K562 (cell line): ENCODE measurements around the gene FOXJ2. TPM values are rescaled to one million over a fixed set of nuclear protein-coding genes. Genes with fewer than 3 reads are reported as not detected.

Experiments
- ATAC-seq: fragments of 200-7000 bp; cut with Tn5 transposase; 3 replicates; pipeline ENCODE4 v1.9.1; 2020; ENCODE audit warnings: moderate library complexity
- BruUV-seq: library from RNA; stranded (reverse); fragments of 400-500 nt; replicated peaks from 2 replicates; lab custom pipeline; 2021; lab: Mats Ljungman, UMichigan
- CTCF ChIA-PET: fragments of 300-600 bp; formaldehyde crosslinking; extraction: SDS; loops from one replicate; lab custom pipeline; 2021; ENCODE audit warnings: low intra/inter-chr PET ratio; lab: Yijun Ruan, JAX
- POLR2A ChIA-PET: fragments of 300-600, 350-650 bp; sonication (Branson Sonifier 250); formaldehyde crosslinking; extraction: SDS; loops from one replicate; lab custom pipeline; 2021; ENCODE audit warnings: antibody characterized with exemption, inconsistent platforms; lab: Yijun Ruan, JAX
- DNase-seq, 4 experiments: peaks; one replicate each; pipeline versions ENCODE4 v3.0.0 to v3.0.0-alpha.2; 2011 to 2018; ENCODE audit warnings: low spot score in 3 of 4, mixed read lengths in 3 of 4; ENCODE audit errors: extremely low read depth in 1 of 4
- FAIRE-seq: peaks from 2 replicates; lab custom pipeline; 2011; peaks lifted over from hg19 to GRCh38; lab: Jason Lieb, UNC
- H2AFZ ChIP-seq: 2 replicates; pipeline ENCODE4 v1.6.0; 2011; ENCODE audit warnings: low read depth, low read length, control low read depth, inconsistent platforms
- H3K27ac ChIP-seq: fragments of 200-600 bp; 3 replicates; pipeline ENCODE4 v1.8.0; 2011; ENCODE audit warnings: low read depth, mild to moderate bottlenecking, control low read depth, inconsistent platforms, low read length, moderate library complexity, mixed read lengths; ENCODE audit errors: extremely low read depth
- H3K27me3 ChIP-seq, 2 experiments: fragments of 300-600 bp in 1 of 2; 2 replicates in 1 of 2; 3 replicates in 1 of 2; pipeline versions ENCODE4 v1.6.0 to v1.8.0; 2011; ENCODE audit warnings: inconsistent platforms in 2 of 2, low read length in 2 of 2, mild to moderate bottlenecking in 1 of 2, mixed read lengths in 1 of 2, moderate library complexity in 1 of 2; ENCODE audit not compliant: control insufficient read depth in 2 of 2, insufficient read depth in 2 of 2
- H3K36me3 ChIP-seq: fragments of 300-600 bp; 3 replicates; pipeline ENCODE4 v1.8.0; 2011; ENCODE audit warnings: mild to moderate bottlenecking, low read length, inconsistent platforms; ENCODE audit not compliant: control insufficient read depth, insufficient read depth
- H3K4me1 ChIP-seq, 2 experiments: fragments of 200-600 bp in 1 of 2; replicated peaks in 1 of 2; 2 replicates in 1 of 2; 3 replicates in 1 of 2; pipeline versions ENCODE4 v1.5.1 to v1.8.0; 2011; ENCODE audit warnings: inconsistent platforms in 2 of 2, low read length in 2 of 2, mild to moderate bottlenecking in 1 of 2, mixed read lengths in 1 of 2, moderate library complexity in 1 of 2; ENCODE audit not compliant: control insufficient read depth in 2 of 2, insufficient read depth in 2 of 2
- H3K4me2 ChIP-seq: 2 replicates; pipeline ENCODE4 v1.6.1; 2011; ENCODE audit warnings: low read length, control low read depth, inconsistent platforms, mixed read lengths; ENCODE audit not compliant: insufficient read depth
- H3K4me3 ChIP-seq: fragments of 200-600 bp; sonication (generic), shearing (Covaris generic); 2 replicates; pipeline ENCODE4 v1.5.1; 2016; ENCODE audit warnings: control low read depth, inconsistent platforms
- H3K79me2 ChIP-seq: fragments of 200-600 bp; 3 replicates; pipeline ENCODE4 v1.8.0; 2011; ENCODE audit warnings: low read length, inconsistent platforms; ENCODE audit not compliant: control insufficient read depth, insufficient read depth
- H3K9ac ChIP-seq, 2 experiments: 2 replicates each; pipeline versions ENCODE4 v1.6.0 to v1.6.1; 2011; ENCODE audit warnings: low read depth in 2 of 2, low read length in 2 of 2, control low read depth in 1 of 2, inconsistent platforms in 1 of 2, mild to moderate bottlenecking in 1 of 2, mixed read lengths in 1 of 2; ENCODE audit not compliant: insufficient read depth in 1 of 2
- H3K9me1 ChIP-seq: one replicate; pipeline ENCODE4 v1.6.0; 2011; ENCODE audit warnings: inconsistent platforms, mild to moderate bottlenecking, low read length, moderate library complexity; ENCODE audit not compliant: control insufficient read depth, insufficient read depth
- H3K9me3 ChIP-seq: replicated peaks from 2 replicates; pipeline ENCODE4 v1.5.1; 2011; ENCODE audit warnings: low read depth, low read length, inconsistent platforms; ENCODE audit not compliant: control insufficient read depth, insufficient read depth
- H4K20me1 ChIP-seq: replicated peaks from 2 replicates; pipeline ENCODE4 v1.6.1; 2011; ENCODE audit warnings: low read length, inconsistent platforms, mixed read lengths; ENCODE audit not compliant: control insufficient read depth, insufficient read depth
- BRCA1 ChIP-seq, 2 experiments: fragments of 450-650 bp in 1 of 2; sonication (generic) in 1 of 2; formaldehyde crosslinking in 1 of 2; IDR thresholded peaks; 2 replicates each; pipeline versions ENCODE4 v1.5.0 to v1.6.1; 2017 to 2020; ENCODE audit warnings: mild to moderate bottlenecking in 1 of 2, missing genetic modification reagents in 1 of 2
- CLOCK ChIP-seq: fragments of 250-450 bp; sonication (Bioruptor Pico); IDR thresholded peaks from 2 replicates; pipeline ENCODE4 v1.4.0; 2020; ENCODE audit warnings: mild to moderate bottlenecking, moderate library complexity, borderline replicate concordance
- CREB3 ChIP-seq: fragments of 450-650 bp; conservative IDR thresholded peaks from 2 replicates; pipeline ENCODE4 v1.6.1; 2016; ENCODE audit warnings: missing genetic modification characterization, low read depth, mild to moderate bottlenecking, missing compliant biosample characterization, moderate library complexity
- CXXC5 ChIP-seq: fragments of 250-450 bp; sonication (Bioruptor Pico); IDR thresholded peaks from 2 replicates; pipeline ENCODE4 v1.8.0; 2022; ENCODE audit warnings: inconsistent platforms, mild to moderate bottlenecking, moderate library complexity
- GATA2 ChIP-seq: sonication (generic); formaldehyde crosslinking; IDR thresholded peaks from 2 replicates; pipeline ENCODE4 v1.4.0; 2020; ENCODE audit warnings: mild to moderate bottlenecking, missing genetic modification reagents
- HNRNPH1 ChIP-seq: fragments of 200-400 bp; formaldehyde crosslinking; optimal IDR thresholded peaks from 2 replicates; pipeline ENCODE3; 2017; ENCODE audit warnings: low read depth, mild to moderate bottlenecking, low read length, moderate library complexity
- KLF6 ChIP-seq: fragments of 250-450 bp; sonication (Bioruptor Pico); IDR thresholded peaks from 2 replicates; pipeline ENCODE4 v1.4.0; 2020; ENCODE audit warnings: mild to moderate bottlenecking, moderate library complexity, borderline replicate concordance
- MYBL2 ChIP-seq, 2 experiments: fragments of 450-650 bp in 1 of 2; sonication (generic) in 1 of 2; formaldehyde crosslinking in 1 of 2; IDR thresholded peaks; 2 replicates each; pipeline versions ENCODE4 v1.6.1 to v1.8.1; 2017 to 2022; ENCODE audit warnings: borderline replicate concordance in 1 of 2, inconsistent platforms in 1 of 2, low read depth in 1 of 2, mild to moderate bottlenecking in 1 of 2, missing genetic modification reagents in 1 of 2, moderate library complexity in 1 of 2
- PHF8 ChIP-seq: fragments of 200-600 bp; sonication (generic); IDR thresholded peaks from 2 replicates; pipeline ENCODE4 v1.6.1; 2012; ENCODE audit warnings: mixed run types, mild to moderate bottlenecking, inconsistent platforms, low read length, moderate library complexity, borderline replicate concordance
- RFX5 ChIP-seq: IDR thresholded peaks from 2 replicates; pipeline ENCODE4 v1.6.1; 2011; ENCODE audit warnings: low read depth, mild to moderate bottlenecking, improper control_type of control experiment, low read length
- SMARCA4 ChIP-seq: fragments of 450-650 bp; IDR thresholded peaks from 2 replicates; pipeline ENCODE4 v1.6.1; 2016
- SRSF3 ChIP-seq: fragments of 200-400 bp; formaldehyde crosslinking; IDR thresholded peaks from 2 replicates; pipeline ENCODE4 v1.6.1; 2016; ENCODE audit warnings: mild to moderate bottlenecking, low read length, moderate library complexity; ENCODE audit not compliant: insufficient read depth
- TAF1 ChIP-seq: IDR thresholded peaks from 2 replicates; pipeline ENCODE4 v1.6.1; 2011; ENCODE audit warnings: mild to moderate bottlenecking, low read length, moderate library complexity; ENCODE audit not compliant: insufficient read depth, control insufficient read depth, severe bottlenecking; ENCODE audit errors: extremely low read depth
- TSC22D4 ChIP-seq: fragments of 450-650 bp; IDR thresholded peaks from 2 replicates; pipeline ENCODE4 v1.6.1; 2016; ENCODE audit warnings: missing genetic modification characterization, missing biosample characterization, control low read depth
- ZNF175 ChIP-seq: fragments of 200-800 bp; sonication (Bioruptor generic); IDR thresholded peaks from 2 replicates; pipeline ENCODE4 v1.6.1; 2016; ENCODE audit warnings: low read depth, mild to moderate bottlenecking, missing genetic modification characterization, missing compliant biosample characterization
- ZNF699 ChIP-seq: fragments of 250-450 bp; sonication (Bioruptor Pico); IDR thresholded peaks from 2 replicates; pipeline ENCODE4 v1.8.0; 2021; ENCODE audit warnings: mild to moderate bottlenecking, moderate library complexity; ENCODE audit not compliant: insufficient replicate concordance
- WGBS: fragments of 100-300 bp; shearing (Covaris generic); methylation state at CpG from one replicate; pipeline ENCODE4 v1.1.6; 2016; ENCODE audit warnings: low coverage, mixed read lengths; ENCODE audit not compliant: insufficient coverage; ENCODE audit errors: missing lambda C conversion rate; 5-methylcytosine and 5-hydroxymethylcytosine counted together
- in situ Hi-C: fragments of 300-500 bp; cut with MboI; formaldehyde crosslinking; loops from 4 replicates; pipeline ENCODE4 v1.15.0; 2018; ENCODE audit warnings: inconsistent platforms, mixed read lengths
- intact Hi-C: fragments of 100-400 bp; cut with micrococcal nuclease; formaldehyde crosslinking; loops from 2 replicates; pipeline ENCODE4 v1.14.2; 2022
- polyA plus RNA-seq, 8 experiments: library from polyadenylated mRNA; depleted of rRNA in 4 of 8; stranded (reverse) in 5 of 8; unstranded in 3 of 8; fragments of >200 nt; fragmentation: Nextera tagmentation in 2 of 8; fragmentation: Illumina TruSeq in 1 of 8; extraction: Ambion mirVana in 2 of 8; extraction: Trizol in 1 of 8; gene quantifications; 2 replicates each; pipeline versions ENCODE4 v1.2.1 to v1.2.3, GENCODE V29; 2011 to 2014; ENCODE audit warnings: inconsistent platforms in 1 of 8, missing spikeins in 1 of 8
- total RNA-seq, 7 experiments: library from RNA; depleted of rRNA in 6 of 7; stranded (reverse); fragments of >200 nt in 6 of 7; fragmentation: Illumina TruSeq in 2 of 7; extraction: Trizol in 2 of 7; gene quantifications; 2 replicates each; pipeline versions ENCODE4 v1.2.1 to v1.2.3, GENCODE V29; 2011 to 2021; ENCODE audit warnings: low replicate concordance in 1 of 7
- TF ChIP-seq, protein P1 (sequence below): sonication (generic); formaldehyde crosslinking; IDR thresholded peaks from 2 replicates; pipeline ENCODE4 v1.8.0; 2022; ENCODE audit warnings: mild to moderate bottlenecking, missing genetic modification reagents

FOXJ2 gene
- total and polyA plus RNA-seq, 9 of the 15 experiments (the other 6 are each of a cell fraction or from before 2014, with no cell fraction given): 1.0 to 7.5 (median 2.4) TPM

DNA sequence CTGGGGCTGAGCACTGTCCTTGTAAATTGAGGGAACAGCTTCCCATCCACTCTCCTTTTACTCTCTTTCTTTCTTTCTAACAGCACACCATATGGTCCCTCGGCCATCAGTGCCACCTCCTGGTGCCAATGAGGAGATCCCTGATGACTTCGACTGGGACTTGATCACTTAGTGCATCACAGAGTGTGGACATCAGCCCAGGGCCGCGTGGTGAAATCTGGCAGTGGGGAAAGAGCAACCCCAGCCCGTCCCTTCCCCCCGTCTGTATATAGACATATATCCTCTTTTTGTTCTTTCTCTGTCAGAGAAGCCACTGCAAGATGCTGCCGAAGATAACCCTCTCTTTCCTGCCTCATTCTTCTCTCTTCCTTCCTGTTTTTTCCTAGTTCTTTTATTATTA, 20.2 kb downstream of the FOXJ2 start:
- Histone ChIP-seq H3K27ac (no peak overlapping the region), H3K27me3 (no peaks in the 10 kb centered on the region), H3K79me2 (no peaks in the 10 kb centered on the region), H3K9me3 (no peaks in the 10 kb centered on the region), H3K4me3 (no peak overlapping the region), H3K4me1 (peaks cover 9 to 13% of the 10 kb centered on the region in 2 experiments; a peak in 4 of 5 replicates), H3K9me1 (no peaks in the 10 kb centered on the region), H4K20me1 (no peaks in the 10 kb centered on the region), H2AFZ (no peak overlapping the region), H3K4me2 (no peak overlapping the region; the same call in 1 of the 2 replicates), H3K36me3 (peaks cover 28% of the 10 kb centered on the region), H3K9ac (no peak overlapping the region)
- DNase-seq (no peak), FAIRE-seq (peak; percentile 44), ATAC-seq (peak; percentile 42)
- ChIA-PET CTCF (no interaction called here), POLR2A (interaction anchor here (0.7 kb wide), 1 partner anchor 13 kb away, joined by 3 read pairs; no protein-coding TSS in a partner anchor)
- in situ Hi-C loops: no loop called here
- WGBS: 32% methylated on average over 7 of the region's 7 CpGs
- intact Hi-C loops: no loop called here
- no TSS peak for BruUV-seq
- no peak for TF ChIP-seq TSC22D4 (tag)
- no peak for TF ChIP-seq ZNF175 (CRISPR knock-in tag)
- peak; percentile 34; the same call in 1 of the 2 replicates for TF ChIP-seq CXXC5 (CRISPR knock-in tag)
- no peak for TF ChIP-seq HNRNPH1
- TF ChIP-seq PHF8: no peak
- TF ChIP-seq, protein P1, sequence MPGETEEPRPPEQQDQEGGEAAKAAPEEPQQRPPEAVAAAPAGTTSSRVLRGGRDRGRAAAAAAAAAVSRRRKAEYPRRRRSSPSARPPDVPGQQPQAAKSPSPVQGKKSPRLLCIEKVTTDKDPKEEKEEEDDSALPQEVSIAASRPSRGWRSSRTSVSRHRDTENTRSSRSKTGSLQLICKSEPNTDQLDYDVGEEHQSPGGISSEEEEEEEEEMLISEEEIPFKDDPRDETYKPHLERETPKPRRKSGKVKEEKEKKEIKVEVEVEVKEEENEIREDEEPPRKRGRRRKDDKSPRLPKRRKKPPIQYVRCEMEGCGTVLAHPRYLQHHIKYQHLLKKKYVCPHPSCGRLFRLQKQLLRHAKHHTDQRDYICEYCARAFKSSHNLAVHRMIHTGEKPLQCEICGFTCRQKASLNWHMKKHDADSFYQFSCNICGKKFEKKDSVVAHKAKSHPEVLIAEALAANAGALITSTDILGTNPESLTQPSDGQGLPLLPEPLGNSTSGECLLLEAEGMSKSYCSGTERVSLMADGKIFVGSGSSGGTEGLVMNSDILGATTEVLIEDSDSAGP (CRISPR knock-in tag): no peak
- TF ChIP-seq RFX5: no peak
- TF ChIP-seq BRCA1 (IDR thresholded peaks at IDR 0.05): no peak
- TF ChIP-seq BRCA1 (CRISPR knock-in tag; IDR thresholded peaks at IDR 0.05): no peak
- no peak for TF ChIP-seq TAF1
- no peak for TF ChIP-seq SRSF3
- TF ChIP-seq CLOCK (CRISPR knock-in tag): no peak
- TF ChIP-seq CREB3 (tag): no peak
- TF ChIP-seq KLF6 (CRISPR knock-in tag): no peak
- no peak for TF ChIP-seq SMARCA4
- TF ChIP-seq ZNF699 (CRISPR knock-in tag): no peak
- TF ChIP-seq GATA2: 0 out of 2 replicates have a peak, but pooled peaks have one; percentile 40
- TF ChIP-seq MYBL2 (IDR thresholded peaks at IDR 0.05; ENCODE audit: low read depth): no peak
- no peak for TF ChIP-seq MYBL2 (CRISPR knock-in tag; IDR thresholded peaks at IDR 0.05; ENCODE audit: borderline replicate concordance)
